K562 (cell line): ENCODE data around the gene YBX2. TPM values are rescaled to one million over a fixed set of nuclear protein-coding genes. Genes with fewer than 3 reads are reported as not detected.

Source experiments
- C11orf30 ChIP-seq: fragments of 450-650 bp; IDR thresholded peaks from 2 replicates; pipeline ENCODE4 v1.6.1; 2016; ENCODE audit warnings: low read depth, mild to moderate bottlenecking
- CREBBP ChIP-seq: IDR thresholded peaks from one replicate; pipeline ENCODE4 v1.6.1; 2012; ENCODE audit warnings: low read depth, mild to moderate bottlenecking, control low read depth, inconsistent platforms, low read length
- HDAC2 ChIP-seq: fragments of 450-650 bp; IDR thresholded peaks from 2 replicates; pipeline ENCODE4 v1.6.1; 2016; ENCODE audit warnings: mild to moderate bottlenecking
- JUND ChIP-seq, 2 experiments: IDR thresholded peaks; 2 replicates in 1 of 2; 3 replicates in 1 of 2; pipeline ENCODE4 v1.6.1; 2011; ENCODE audit warnings: borderline replicate concordance in 2 of 2, low read depth in 2 of 2, low read length in 2 of 2, improper control_type of control experiment in 1 of 2, missing biosample characterization in 1 of 2, missing genetic modification characterization in 1 of 2, missing genetic modification reagents in 1 of 2
- KLF6 ChIP-seq: fragments of 250-450 bp; sonication (Bioruptor Pico); IDR thresholded peaks from 2 replicates; pipeline ENCODE4 v1.4.0; 2020; ENCODE audit warnings: mild to moderate bottlenecking, moderate library complexity, borderline replicate concordance
- MEIS2 ChIP-seq: fragments of 450-650 bp; IDR thresholded peaks from 2 replicates; pipeline ENCODE4 v1.6.1; 2014; ENCODE audit warnings: mild to moderate bottlenecking; ENCODE audit not compliant: partially characterized antibody
- NR3C1 ChIP-seq: sonication (generic); formaldehyde crosslinking; IDR thresholded peaks from 2 replicates; pipeline ENCODE4 v1.8.1; 2022; ENCODE audit warnings: missing genetic modification reagents
- SMAD2 ChIP-seq: fragments of 150-350 bp; IDR thresholded peaks from 2 replicates; pipeline ENCODE4 v1.6.1; 2014; ENCODE audit warnings: low read depth, mild to moderate bottlenecking, low read length
- SRSF3 ChIP-seq: fragments of 200-400 bp; formaldehyde crosslinking; IDR thresholded peaks from 2 replicates; pipeline ENCODE4 v1.6.1; 2016; ENCODE audit warnings: mild to moderate bottlenecking, low read length, moderate library complexity; ENCODE audit not compliant: insufficient read depth
- TCF7L2 ChIP-seq: fragments of 150-350 bp; IDR thresholded peaks from 2 replicates; pipeline ENCODE4 v1.6.1; 2016; ENCODE audit warnings: low read depth, mild to moderate bottlenecking, low read length, moderate library complexity
- polyA plus RNA-seq, 8 experiments: library from polyadenylated mRNA; depleted of rRNA in 4 of 8; stranded (reverse) in 5 of 8; unstranded in 3 of 8; fragments of >200 nt; fragmentation: Nextera tagmentation in 2 of 8; fragmentation: Illumina TruSeq in 1 of 8; extraction: Ambion mirVana in 2 of 8; extraction: Trizol in 1 of 8; gene quantifications; 2 replicates each; pipeline versions ENCODE4 v1.2.1 to v1.2.3, GENCODE V29; 2011 to 2014; ENCODE audit warnings: inconsistent platforms in 1 of 8, missing spikeins in 1 of 8
- total RNA-seq, 7 experiments: library from RNA; depleted of rRNA in 6 of 7; stranded (reverse); fragments of >200 nt in 6 of 7; fragmentation: Illumina TruSeq in 2 of 7; extraction: Trizol in 2 of 7; gene quantifications; 2 replicates each; pipeline versions ENCODE4 v1.2.1 to v1.2.3, GENCODE V29; 2011 to 2021; ENCODE audit warnings: low replicate concordance in 1 of 7
- TF ChIP-seq, protein P1 (sequence below): fragments of 250-450 bp; sonication (Bioruptor Pico); IDR thresholded peaks from 2 replicates; pipeline ENCODE4 v1.4.0; 2020; ENCODE audit warnings: mild to moderate bottlenecking, moderate library complexity, borderline replicate concordance
- TF ChIP-seq, protein P2 (sequence below), 2 experiments: fragments of 450-650 bp; IDR thresholded peaks; 2 replicates each; pipeline ENCODE4 v1.6.1; 2018; ENCODE audit warnings: mild to moderate bottlenecking in 2 of 2, low read depth in 1 of 2; ENCODE audit not compliant: partially characterized antibody in 2 of 2
- TF ChIP-seq, protein P3 (sequence below): sonication (generic); formaldehyde crosslinking; IDR thresholded peaks from 2 replicates; pipeline ENCODE4 v1.8.1; 2023; ENCODE audit warnings: mild to moderate bottlenecking, missing genetic modification reagents
- TF ChIP-seq, protein P4 (sequence below): fragments of 450-650 bp; IDR thresholded peaks from 2 replicates; pipeline ENCODE4 v1.6.1; 2016; ENCODE audit warnings: borderline replicate concordance

The YBX2 gene
- total and polyA plus RNA-seq, 9 of the 15 experiments (the other 6 are each of a cell fraction or from before 2014, with no cell fraction given), result 0.03 to 0.59 (median 0.27) TPM; not detected in 6

DNA sequence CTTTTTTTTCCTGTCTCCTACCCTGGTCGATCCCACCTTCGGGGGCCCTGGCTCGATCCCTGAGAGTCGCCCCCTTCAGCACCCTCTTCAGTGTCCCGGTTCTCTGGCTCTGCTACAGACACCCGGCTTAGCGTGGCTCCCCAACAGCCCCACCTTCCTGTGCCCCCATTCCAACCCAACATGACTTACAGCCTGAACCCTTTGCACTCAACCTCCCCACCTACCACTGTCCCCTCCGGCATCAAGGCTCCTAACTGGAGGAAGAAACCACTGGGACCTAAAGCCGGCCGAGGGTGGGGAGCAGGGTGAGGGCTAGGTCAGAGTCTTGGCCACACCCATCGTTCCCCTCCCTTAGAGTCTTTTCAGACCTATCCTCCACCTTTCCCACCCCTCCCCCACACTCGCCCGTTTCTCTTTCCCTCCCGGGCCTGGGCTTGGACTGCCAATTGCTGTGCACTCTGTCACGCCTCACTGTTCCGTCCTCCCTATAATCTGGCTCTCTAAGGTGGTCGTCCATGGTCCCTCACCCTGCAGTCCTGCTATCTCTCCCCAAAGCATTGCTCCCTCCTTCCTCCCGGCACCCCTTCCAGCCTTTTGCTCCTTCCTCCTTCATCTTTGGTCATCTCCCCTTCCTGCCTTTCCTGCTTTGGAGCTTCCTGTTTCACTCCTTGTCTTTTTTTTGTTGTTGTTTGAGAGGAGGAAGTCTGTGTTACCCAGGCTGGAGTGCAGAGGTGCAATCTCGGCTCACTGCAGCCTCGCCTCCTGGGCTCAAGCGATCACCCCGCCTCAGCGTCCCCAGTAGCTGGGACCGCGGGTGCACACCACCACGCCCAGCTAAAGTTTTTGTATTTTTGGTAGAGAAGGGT lies 31.3 kb downstream of the YBX2 start (continued):
- TF ChIP-seq TCF7L2, result no peak
- TF ChIP-seq SRSF3, result no peak
- TF ChIP-seq KLF6 (CRISPR knock-in tag), result no peak
- TF ChIP-seq, protein P1, sequence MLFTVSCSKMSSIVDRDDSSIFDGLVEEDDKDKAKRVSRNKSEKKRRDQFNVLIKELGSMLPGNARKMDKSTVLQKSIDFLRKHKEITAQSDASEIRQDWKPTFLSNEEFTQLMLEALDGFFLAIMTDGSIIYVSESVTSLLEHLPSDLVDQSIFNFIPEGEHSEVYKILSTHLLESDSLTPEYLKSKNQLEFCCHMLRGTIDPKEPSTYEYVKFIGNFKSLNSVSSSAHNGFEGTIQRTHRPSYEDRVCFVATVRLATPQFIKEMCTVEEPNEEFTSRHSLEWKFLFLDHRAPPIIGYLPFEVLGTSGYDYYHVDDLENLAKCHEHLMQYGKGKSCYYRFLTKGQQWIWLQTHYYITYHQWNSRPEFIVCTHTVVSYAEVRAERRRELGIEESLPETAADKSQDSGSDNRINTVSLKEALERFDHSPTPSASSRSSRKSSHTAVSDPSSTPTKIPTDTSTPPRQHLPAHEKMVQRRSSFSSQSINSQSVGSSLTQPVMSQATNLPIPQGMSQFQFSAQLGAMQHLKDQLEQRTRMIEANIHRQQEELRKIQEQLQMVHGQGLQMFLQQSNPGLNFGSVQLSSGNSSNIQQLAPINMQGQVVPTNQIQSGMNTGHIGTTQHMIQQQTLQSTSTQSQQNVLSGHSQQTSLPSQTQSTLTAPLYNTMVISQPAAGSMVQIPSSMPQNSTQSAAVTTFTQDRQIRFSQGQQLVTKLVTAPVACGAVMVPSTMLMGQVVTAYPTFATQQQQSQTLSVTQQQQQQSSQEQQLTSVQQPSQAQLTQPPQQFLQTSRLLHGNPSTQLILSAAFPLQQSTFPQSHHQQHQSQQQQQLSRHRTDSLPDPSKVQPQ (CRISPR knock-in tag), result no peak
- TF ChIP-seq, protein P2, sequence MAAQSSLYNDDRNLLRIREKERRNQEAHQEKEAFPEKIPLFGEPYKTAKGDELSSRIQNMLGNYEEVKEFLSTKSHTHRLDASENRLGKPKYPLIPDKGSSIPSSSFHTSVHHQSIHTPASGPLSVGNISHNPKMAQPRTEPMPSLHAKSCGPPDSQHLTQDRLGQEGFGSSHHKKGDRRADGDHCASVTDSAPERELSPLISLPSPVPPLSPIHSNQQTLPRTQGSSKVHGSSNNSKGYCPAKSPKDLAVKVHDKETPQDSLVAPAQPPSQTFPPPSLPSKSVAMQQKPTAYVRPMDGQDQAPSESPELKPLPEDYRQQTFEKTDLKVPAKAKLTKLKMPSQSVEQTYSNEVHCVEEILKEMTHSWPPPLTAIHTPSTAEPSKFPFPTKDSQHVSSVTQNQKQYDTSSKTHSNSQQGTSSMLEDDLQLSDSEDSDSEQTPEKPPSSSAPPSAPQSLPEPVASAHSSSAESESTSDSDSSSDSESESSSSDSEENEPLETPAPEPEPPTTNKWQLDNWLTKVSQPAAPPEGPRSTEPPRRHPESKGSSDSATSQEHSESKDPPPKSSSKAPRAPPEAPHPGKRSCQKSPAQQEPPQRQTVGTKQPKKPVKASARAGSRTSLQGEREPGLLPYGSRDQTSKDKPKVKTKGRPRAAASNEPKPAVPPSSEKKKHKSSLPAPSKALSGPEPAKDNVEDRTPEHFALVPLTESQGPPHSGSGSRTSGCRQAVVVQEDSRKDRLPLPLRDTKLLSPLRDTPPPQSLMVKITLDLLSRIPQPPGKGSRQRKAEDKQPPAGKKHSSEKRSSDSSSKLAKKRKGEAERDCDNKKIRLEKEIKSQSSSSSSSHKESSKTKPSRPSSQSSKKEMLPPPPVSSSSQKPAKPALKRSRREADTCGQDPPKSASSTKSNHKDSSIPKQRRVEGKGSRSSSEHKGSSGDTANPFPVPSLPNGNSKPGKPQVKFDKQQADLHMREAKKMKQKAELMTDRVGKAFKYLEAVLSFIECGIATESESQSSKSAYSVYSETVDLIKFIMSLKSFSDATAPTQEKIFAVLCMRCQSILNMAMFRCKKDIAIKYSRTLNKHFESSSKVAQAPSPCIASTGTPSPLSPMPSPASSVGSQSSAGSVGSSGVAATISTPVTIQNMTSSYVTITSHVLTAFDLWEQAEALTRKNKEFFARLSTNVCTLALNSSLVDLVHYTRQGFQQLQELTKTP (IDR thresholded peaks at IDR 0.05; ENCODE audit: low read depth in 1 of 2, partially characterized antibody in 2 of 2), result peak in 1 of 2 experiments; percentile 69
- no peak for TF ChIP-seq MEIS2
- TF ChIP-seq, protein P3, sequence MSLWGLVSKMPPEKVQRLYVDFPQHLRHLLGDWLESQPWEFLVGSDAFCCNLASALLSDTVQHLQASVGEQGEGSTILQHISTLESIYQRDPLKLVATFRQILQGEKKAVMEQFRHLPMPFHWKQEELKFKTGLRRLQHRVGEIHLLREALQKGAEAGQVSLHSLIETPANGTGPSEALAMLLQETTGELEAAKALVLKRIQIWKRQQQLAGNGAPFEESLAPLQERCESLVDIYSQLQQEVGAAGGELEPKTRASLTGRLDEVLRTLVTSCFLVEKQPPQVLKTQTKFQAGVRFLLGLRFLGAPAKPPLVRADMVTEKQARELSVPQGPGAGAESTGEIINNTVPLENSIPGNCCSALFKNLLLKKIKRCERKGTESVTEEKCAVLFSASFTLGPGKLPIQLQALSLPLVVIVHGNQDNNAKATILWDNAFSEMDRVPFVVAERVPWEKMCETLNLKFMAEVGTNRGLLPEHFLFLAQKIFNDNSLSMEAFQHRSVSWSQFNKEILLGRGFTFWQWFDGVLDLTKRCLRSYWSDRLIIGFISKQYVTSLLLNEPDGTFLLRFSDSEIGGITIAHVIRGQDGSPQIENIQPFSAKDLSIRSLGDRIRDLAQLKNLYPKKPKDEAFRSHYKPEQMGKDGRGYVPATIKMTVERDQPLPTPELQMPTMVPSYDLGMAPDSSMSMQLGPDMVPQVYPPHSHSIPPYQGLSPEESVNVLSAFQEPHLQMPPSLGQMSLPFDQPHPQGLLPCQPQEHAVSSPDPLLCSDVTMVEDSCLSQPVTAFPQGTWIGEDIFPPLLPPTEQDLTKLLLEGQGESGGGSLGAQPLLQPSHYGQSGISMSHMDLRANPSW (CRISPR knock-in tag), result no peak
- no peak for TF ChIP-seq NR3C1 (CRISPR knock-in tag)
- TF ChIP-seq SMAD2, result no peak
- no peak for TF ChIP-seq CREBBP
- no peak for TF ChIP-seq JUND (IDR thresholded peaks at IDR 0.05; ENCODE audit: borderline replicate concordance, low read depth, low read length)
- no peak for TF ChIP-seq JUND (tag; IDR thresholded peaks at IDR 0.05; ENCODE audit: borderline replicate concordance, low read depth, low read length)
- TF ChIP-seq, protein P4, sequence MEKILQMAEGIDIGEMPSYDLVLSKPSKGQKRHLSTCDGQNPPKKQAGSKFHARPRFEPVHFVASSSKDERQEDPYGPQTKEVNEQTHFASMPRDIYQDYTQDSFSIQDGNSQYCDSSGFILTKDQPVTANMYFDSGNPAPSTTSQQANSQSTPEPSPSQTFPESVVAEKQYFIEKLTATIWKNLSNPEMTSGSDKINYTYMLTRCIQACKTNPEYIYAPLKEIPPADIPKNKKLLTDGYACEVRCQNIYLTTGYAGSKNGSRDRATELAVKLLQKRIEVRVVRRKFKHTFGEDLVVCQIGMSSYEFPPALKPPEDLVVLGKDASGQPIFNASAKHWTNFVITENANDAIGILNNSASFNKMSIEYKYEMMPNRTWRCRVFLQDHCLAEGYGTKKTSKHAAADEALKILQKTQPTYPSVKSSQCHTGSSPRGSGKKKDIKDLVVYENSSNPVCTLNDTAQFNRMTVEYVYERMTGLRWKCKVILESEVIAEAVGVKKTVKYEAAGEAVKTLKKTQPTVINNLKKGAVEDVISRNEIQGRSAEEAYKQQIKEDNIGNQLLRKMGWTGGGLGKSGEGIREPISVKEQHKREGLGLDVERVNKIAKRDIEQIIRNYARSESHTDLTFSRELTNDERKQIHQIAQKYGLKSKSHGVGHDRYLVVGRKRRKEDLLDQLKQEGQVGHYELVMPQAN, result peak; percentile 27; the same call in 1 of the 2 replicates
- peak; percentile 76 for TF ChIP-seq HDAC2
- TF ChIP-seq C11orf30, result no peak
